Embryonic facial prominence (tissue), 1 donor: Measurements from ENCODE around the gene AKAP13.
"Not testable (repeated sequence)": the region's sequence is repeated elsewhere in the genome, so short reads cannot be mapped to it uniquely, and the experiment has no call there.

ENCODE experiments used
- DNase-seq: peaks from one replicate; pipeline ENCODE4 v3.0.0-alpha.2; 2016; ENCODE audit errors: extremely low spot score

AKAP13 gene

DNA sequence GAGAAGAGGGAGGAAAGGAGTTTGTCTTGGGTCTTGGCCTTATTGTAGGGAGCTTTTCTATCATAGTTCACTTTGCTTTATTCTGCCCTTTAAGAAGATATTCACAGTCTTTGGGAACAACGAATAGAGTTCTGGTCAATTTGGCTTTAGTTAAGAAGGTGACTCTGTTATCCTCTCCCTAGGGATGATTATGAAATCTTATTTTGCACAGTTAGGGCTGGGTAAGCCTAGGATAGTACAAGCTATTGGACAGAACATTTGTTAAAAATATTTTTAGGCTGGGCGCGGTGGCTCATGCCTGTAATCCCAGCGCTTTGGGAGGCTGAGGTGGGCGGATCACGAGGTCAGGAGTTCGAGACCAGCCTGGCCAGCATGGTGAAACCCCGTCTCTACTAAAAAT, 61.5 kb downstream of the AKAP13 start:
- DNase-seq = not testable (repeated sequence)

- DNase-seq = no peak
Observed at GRCh38 chr15:85443046-85443445, 62.6 kb downstream of the AKAP13 start.

- DNase-seq = peak; percentile 70
Observed at GRCh38 chr15:85443593-85444087, 63.2 kb downstream of the AKAP13 start.

DNA sequence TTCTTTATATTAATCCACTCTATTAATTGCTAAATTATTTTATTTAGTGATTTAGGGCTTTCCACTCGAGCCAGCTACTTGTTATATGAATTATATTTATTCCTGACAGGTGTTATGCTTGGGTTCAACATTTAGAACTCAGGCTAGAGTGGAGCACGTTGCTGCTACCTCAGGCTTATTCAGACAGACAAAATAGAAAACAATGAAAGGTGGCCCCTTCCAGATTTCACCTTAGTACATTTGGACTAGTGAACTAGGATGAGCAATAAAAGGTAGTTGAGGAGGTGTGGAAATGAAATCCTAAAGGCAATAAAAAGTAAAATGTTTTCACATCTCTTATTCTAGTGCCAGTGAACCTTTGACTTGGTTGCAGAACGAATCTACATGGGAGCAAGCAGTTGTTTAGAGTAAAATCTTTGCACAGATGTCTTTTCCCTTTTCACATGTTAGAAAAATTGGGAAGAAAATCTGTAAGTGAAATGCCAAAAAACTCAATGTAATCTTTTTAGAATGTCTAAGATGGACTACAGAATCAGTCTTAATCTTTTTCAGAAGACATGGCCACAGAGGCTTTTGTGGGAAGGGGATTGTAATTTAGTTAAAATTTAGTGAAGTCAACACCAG, 63.8 kb downstream of the AKAP13 start:
- no peak for DNase-seq

DNA sequence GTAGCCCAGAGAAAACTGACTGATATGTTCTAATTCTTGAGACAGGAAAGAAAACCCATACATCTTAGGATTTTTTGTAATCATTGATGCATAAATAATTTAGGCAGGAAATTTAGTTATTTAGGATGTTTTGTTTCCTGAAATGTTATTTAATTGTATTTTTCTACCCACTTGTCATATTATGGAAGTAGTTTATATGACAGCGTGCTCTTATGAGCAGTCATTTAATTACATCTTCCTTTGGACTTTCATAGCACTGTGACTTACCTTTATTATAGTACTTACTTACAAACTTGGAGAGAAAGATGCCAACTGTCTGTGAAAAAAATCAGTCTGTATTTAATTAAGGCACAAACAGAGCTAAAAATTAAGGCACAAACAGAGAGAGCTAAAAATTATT, 65.0 kb downstream of the AKAP13 start:
- no peak for DNase-seq

- no peak for DNase-seq
Observed at GRCh38 chr15:85451099-85451700, 70.8 kb downstream of the AKAP13 start.

GRCh38 chr15:85452436-85452835, 72.0 kb downstream of the AKAP13 start:
- no peak for DNase-seq

DNA sequence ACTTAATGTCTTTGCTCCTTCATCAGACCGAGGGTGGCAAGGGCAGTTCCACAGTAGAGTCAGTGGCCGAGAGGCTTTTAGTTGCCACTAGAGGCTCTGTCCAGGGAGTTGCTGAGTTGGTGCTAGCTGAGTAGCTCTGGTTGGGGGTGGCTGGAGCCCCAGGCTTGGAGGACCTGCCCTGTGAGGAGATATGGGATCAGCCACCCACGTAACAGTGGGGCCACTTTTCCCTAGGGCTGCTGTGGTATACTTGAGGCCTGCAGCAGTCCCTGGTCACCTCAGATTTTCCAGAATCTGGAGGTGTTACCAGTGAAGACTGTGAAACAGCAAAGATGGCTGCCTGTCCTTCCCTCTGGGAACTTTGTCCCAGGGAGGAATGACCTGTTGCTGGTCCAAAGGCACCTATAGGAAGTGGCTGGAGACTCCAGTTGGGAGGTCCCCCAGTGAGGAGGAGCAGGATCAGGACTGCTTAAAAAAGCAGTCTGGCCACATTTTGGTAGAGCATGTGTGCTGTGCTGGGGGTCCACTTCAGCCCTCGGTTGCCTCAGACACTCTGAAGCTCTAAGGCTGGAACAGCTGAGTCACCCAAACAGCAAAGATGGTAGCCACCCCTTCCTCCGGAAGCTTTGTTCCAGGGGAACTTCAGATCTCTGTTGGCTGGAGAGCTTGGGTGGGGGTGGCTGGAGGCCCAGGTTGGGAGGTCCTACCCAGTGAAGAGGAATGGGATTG, 72.9 kb downstream of the AKAP13 start:
- no peak for DNase-seq

GRCh38 chr15:85454403-85454802, 74.0 kb downstream of the AKAP13 start:
- no peak for DNase-seq

DNA sequence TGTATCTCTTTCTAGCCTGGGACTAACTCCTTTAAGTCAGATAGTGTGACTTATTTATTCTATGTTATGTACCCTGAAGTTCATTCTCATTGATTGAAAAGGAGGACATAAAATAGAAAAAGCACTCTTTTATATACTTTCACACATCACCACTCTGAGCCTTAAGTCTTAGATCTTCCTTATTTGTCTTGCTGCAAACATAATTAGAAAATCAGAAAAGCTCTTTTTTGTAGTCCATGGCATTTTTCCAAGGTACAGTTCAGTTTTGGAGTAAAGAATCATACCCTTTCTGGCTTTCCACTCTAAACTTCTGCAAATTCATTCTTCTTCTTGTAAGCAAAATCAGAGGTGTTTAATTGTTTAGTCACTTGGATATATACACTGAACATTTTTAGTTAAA, 75.5 kb downstream of the AKAP13 start:
- DNase-seq = no peak

DNA sequence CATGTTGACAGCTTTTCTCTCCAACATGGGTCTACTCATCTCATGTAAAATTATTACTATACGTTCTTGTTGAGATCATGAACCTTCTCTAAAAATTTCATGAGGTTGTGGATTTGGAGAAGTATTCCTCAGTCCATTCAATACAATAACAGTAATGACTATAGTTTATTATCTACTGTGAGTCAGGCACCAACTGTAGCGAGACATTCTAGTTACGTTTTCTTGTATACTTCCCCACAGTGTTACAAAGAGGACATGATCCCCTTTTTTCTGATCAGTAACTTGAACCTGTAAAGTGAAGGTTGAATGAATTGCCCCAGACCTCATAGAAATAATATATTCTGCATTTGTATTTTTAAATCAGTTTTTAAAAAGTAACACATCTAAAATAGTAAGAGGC, 76.4 kb downstream of the AKAP13 start:
- no peak for DNase-seq

DNA sequence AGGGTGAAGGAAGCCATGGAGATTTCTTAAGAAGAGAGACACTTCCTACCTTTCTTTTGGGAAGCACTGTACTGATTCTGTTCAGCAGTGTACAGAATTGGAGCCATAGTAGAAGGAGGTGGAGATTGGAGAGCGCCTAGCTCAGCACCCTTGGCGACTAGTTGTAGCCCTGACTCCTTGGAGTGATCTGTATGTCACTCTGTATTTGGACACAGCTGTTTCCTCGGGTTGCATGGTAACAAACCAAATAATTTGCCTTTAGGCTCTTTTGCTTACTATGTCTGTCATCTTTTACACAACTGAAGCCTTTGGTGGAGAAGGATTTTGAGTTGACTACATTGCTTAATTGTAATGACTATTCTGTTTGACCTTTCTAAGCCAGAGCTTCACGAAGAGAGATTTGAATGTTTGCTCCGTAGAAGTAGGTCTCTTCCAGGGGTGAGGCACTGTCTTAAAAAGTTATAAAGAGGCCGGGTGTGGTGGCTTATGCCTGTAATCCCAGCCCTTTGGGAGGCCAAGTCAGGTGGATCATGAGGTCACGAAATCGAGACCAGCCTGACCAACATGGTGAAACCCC, 77.1 kb downstream of the AKAP13 start:
- DNase-seq = no peak

DNA sequence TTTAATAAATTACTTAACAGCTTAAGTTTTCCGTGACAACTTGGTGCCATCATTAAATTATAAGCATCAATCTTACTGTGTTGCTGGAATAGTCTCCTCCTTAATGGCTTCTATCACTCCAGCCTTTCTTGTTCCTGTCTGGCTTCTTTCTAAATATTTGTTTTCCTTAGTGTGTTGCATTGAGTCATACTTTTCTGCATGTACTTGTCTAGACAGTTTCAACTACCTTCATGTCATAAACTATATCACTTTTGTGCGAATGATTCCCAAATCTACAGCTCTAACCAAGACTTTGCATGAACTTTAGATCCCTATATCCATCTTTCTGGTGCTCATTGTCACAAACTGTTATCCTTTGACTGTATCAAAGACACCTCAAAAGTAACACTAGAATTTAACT, 78.4 kb downstream of the AKAP13 start:
- no peak for DNase-seq

GRCh38 chr15:85462029-85462428, 81.6 kb downstream of the AKAP13 start:
- DNase-seq = no peak

DNA sequence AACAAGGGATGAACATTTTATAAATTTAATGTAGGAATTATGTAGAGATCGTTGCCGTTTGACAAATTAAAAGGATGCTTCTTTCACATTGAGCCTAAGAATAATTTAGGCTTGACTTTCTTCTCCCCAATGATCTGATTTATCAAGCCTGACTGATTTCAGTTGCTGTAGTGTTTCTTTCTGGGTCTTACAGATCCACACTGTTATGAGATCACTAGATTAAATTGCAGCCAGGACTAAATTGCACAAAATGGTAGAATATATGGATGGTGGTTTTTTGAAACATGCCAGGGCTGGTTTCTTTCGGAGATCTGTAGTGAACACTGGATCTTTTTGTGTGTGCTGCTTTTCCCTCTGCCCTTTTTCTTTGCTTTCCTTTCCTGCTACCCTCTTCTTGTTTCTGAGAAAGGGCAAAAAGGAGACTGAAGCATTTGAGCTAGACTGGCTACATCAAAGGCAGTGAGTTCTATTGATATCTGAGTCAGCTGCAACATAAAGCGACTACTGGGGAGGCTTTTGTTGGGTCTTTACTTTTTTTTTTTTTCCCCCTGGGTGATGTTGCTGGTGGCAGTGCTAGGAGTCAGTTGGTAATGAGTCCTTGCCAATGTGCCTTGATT, 83.0 kb downstream of the AKAP13 start:
- no peak for DNase-seq

DNA sequence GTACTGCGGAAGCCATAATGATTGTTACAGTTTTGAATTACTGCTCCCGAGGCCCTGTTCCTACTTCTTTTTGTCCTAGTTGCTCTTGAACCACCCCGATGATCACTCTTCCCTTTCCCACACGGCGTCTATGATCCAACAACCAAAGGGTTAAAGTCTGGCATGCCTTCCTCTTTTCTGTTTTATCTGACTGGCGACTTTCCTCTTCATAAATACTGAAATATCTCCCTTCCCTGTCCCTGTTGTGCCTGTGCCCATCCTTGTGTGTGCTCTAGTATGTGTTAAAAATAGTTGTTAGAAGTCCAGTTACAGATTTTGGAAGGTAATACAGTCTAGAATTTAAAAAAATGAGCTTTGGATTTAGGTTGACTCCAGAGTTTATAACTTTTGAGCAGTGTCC, 83.6 kb downstream of the AKAP13 start:
- DNase-seq = no peak

DNA sequence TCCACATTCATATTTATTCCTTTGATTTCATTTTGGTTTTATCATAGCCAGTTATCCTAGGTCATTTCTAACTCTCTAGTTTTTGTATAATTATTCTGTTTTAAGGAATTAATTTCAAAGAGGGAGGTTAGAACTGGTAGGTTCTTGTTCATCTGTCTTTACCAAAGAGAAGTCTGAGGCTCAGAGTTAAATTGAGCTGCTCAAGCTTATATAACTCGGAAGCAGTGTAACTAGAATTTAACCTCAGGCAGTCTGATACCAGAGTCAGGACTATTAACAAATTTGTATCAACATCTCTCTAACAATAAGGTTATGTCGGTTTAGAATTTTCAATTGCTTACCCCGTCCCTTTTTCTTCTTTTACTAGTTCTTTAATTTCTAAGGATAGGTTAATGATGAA, 84.1 kb downstream of the AKAP13 start:
- no peak for DNase-seq

DNA sequence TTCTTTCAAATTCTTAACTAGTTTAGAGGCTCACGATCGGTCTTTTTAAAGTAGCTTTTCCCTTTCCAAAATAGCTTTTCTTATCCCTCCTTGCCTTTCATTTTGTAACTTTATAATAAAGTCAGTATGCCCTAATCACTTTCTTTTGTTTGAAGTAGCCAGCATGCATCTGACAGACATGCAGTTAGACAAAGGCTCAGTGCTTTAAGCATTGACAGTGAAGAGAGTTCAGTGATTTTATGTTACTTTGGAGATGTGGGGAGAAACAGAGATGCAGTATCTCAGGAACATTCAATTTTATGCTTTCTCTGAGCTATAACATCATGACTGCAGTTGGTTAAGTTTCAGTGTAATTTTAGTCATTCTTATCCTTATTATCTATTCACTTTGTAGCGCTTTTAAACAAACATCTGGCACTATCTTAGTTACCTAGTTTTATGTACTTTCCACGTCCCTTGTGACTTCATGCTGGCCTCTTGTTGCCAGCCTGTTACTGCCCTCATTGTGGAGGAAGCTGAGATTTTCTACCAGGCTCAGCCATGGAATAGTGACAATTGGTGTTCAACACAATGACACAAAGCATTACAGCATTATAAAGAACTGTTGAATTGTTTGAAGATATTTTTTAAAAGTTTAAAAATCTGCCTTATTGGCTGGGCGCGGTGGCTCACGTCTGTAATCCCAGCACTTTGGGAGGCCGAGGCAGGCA, 90.3 kb downstream of the AKAP13 start:
- no peak for DNase-seq

GRCh38 chr15:85472349-85472748, 91.9 kb downstream of the AKAP13 start:
- no peak for DNase-seq

DNA sequence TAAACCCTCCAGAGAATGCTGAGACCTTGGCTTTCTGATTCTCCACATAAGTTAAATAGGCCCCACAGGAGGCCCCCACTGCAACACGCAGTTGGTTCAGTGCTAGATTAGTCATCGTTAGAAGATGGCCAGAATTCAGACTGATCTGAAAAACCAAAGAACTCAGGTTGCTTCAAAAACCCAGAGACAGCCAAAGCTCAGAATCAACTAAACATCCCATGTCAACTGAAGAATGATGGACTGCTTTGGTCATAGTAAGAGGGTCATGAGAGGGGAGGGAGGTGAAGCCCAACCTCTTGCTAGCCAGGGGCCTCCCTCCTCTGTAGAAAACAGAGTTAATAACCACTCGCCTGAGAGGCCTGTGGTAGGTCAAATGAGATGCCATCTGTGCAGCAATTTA, 93.1 kb downstream of the AKAP13 start:
- DNase-seq = no peak

DNA sequence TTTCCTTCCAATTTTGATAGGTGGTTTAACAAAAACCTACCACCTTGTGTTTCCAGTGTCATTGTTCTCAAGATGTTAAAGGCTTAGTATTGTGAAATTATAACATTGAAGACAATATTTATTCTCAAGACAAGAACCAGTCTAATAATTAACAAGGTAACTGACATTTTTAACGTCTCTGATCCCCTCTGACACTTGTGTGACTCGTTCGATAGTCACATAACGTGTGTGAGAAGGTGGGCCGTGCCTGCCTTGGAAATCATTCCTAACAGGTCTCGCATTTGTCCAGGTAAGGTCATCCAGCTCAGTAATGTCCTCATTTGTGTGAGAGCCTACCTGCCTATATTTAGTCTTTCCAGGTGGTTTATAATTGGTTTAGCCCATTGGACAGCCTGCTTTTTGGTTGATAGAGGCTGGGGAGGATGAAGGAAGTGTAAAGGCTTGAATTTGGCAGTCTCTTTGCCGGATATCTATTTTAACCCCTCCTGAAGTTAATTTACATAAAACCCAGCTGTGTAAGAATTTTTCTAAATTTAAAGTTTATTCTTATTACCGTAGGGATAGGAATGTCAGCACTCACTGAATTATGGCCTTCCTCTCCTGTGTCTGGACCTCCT, 94.4 kb downstream of the AKAP13 start:
- DNase-seq = no peak
